SK-N-SH treated with all-trans-retinoic acid at 6 μM for 48 hours (cell line): Measurements from ENCODE around the gene KCNQ5.

Experiments
- ATAC-seq: fragments of 200-7000 bp; cut with Tn5 transposase; 3 replicates; pipeline ENCODE4 v1.9.1; 2020; ENCODE audit warnings: mild to moderate bottlenecking, moderate library complexity
- BACH2 ChIP-seq: fragments of 250-450 bp; sonication (Bioruptor Pico); IDR thresholded peaks from 2 replicates; pipeline ENCODE4 v1.9.0; 2021; ENCODE audit warnings: mild to moderate bottlenecking, borderline replicate concordance
- CREB5 ChIP-seq: fragments of 250-450 bp; sonication (Bioruptor Pico); IDR thresholded peaks from 2 replicates; pipeline ENCODE4 v1.5.1; 2020; ENCODE audit warnings: low read depth, mild to moderate bottlenecking, moderate library complexity
- CSDC2 ChIP-seq: fragments of 250-450 bp; sonication (Bioruptor Pico); IDR thresholded peaks from 2 replicates; pipeline ENCODE4 v1.5.0; 2020; ENCODE audit warnings: mild to moderate bottlenecking, moderate library complexity
- CSRNP3 ChIP-seq: fragments of 250-450 bp; sonication (Bioruptor Pico); IDR thresholded peaks from 2 replicates; pipeline ENCODE4 v1.5.1; 2021; ENCODE audit warnings: mild to moderate bottlenecking, moderate library complexity
- ESRRG ChIP-seq: fragments of 250-450 bp; sonication (Bioruptor Pico); IDR thresholded peaks from 2 replicates; pipeline ENCODE4 v1.6.1; 2021; ENCODE audit warnings: mild to moderate bottlenecking
- OSR1 ChIP-seq: fragments of 250-450 bp; sonication (Bioruptor Pico); IDR thresholded peaks from 2 replicates; pipeline ENCODE4 v1.8.0; 2022; ENCODE audit warnings: moderate library complexity, mild to moderate bottlenecking, inconsistent platforms
- PATZ1 ChIP-seq: fragments of 250-450 bp; sonication (Bioruptor Pico); IDR thresholded peaks from 2 replicates; pipeline ENCODE4 v1.8.0; 2020; ENCODE audit warnings: mild to moderate bottlenecking, moderate library complexity, borderline replicate concordance
- POU6F1 ChIP-seq: fragments of 250-450 bp; sonication (Bioruptor Pico); IDR thresholded peaks from 2 replicates; pipeline ENCODE4 v1.8.0; 2021; ENCODE audit warnings: low read depth, mild to moderate bottlenecking, moderate library complexity, borderline replicate concordance
- PPARA ChIP-seq: fragments of 250-450 bp; sonication (Bioruptor Pico); IDR thresholded peaks from 2 replicates; pipeline ENCODE4 v1.5.0; 2020; ENCODE audit warnings: mild to moderate bottlenecking, borderline replicate concordance
- RARB ChIP-seq: fragments of 250-450 bp; sonication (Bioruptor Pico); IDR thresholded peaks from 2 replicates; pipeline ENCODE4 v1.8.0; 2021; ENCODE audit warnings: mild to moderate bottlenecking, moderate library complexity
- SNAI2 ChIP-seq: fragments of 250-450 bp; sonication (Bioruptor Pico); IDR thresholded peaks from 2 replicates; pipeline ENCODE4 v1.5.0; 2020; ENCODE audit warnings: mild to moderate bottlenecking, moderate library complexity
- TCF4 ChIP-seq: fragments of 250-450 bp; sonication (Bioruptor Pico); IDR thresholded peaks from 2 replicates; pipeline ENCODE4 v1.8.0; 2021; ENCODE audit warnings: mild to moderate bottlenecking, moderate library complexity, borderline replicate concordance
- TOX ChIP-seq: fragments of 250-450 bp; sonication (Bioruptor Pico); IDR thresholded peaks from 2 replicates; pipeline ENCODE4 v1.8.0; 2021; ENCODE audit warnings: mild to moderate bottlenecking, moderate library complexity, borderline replicate concordance
- TSHZ2 ChIP-seq: fragments of 250-450 bp; sonication (Bioruptor Pico); IDR thresholded peaks from 2 replicates; pipeline ENCODE4 v1.5.0; 2020; ENCODE audit warnings: mild to moderate bottlenecking, moderate library complexity
- ZC3H10 ChIP-seq: fragments of 250-450 bp; sonication (Bioruptor Pico); IDR thresholded peaks from 2 replicates; pipeline ENCODE4 v1.5.1; 2021; ENCODE audit warnings: mild to moderate bottlenecking, moderate library complexity
- ZFP3 ChIP-seq: fragments of 250-450 bp; sonication (Bioruptor Pico); IDR thresholded peaks from 2 replicates; pipeline ENCODE4 v1.5.0; 2020; ENCODE audit warnings: mild to moderate bottlenecking, moderate library complexity
- ZFP30 ChIP-seq: fragments of 450-650 bp; formaldehyde crosslinking; IDR thresholded peaks from 2 replicates; pipeline ENCODE4 v1.5.0; 2022; ENCODE audit warnings: mild to moderate bottlenecking, moderate library complexity
- ZNF565 ChIP-seq: fragments of 450-650 bp; formaldehyde crosslinking; conservative IDR thresholded peaks from 2 replicates; pipeline ENCODE4 v1.5.0; 2020; ENCODE audit warnings: low read depth, mild to moderate bottlenecking, moderate library complexity
- ZNF70 ChIP-seq: fragments of 450-650 bp; formaldehyde crosslinking; IDR thresholded peaks from 2 replicates; pipeline ENCODE4 v1.5.0; 2020; ENCODE audit warnings: mild to moderate bottlenecking, moderate library complexity
- ZNF8 ChIP-seq: fragments of 450-650 bp; formaldehyde crosslinking; IDR thresholded peaks from 2 replicates; pipeline ENCODE4 v1.5.0; 2020; ENCODE audit warnings: mild to moderate bottlenecking, moderate library complexity

Gene KCNQ5

GRCh38 chr6:72931325-72931887 lies 309.5 kb downstream of the KCNQ5 start (continued):
- TF ChIP-seq POU6F1 (CRISPR knock-in tag): no peak

- no peak for TF ChIP-seq ZFP30 (CRISPR knock-in tag)
- TF ChIP-seq OSR1: no peak
- TF ChIP-seq TSHZ2 (CRISPR knock-in tag): no peak
- TF ChIP-seq ZFP3: no peak
- no peak for TF ChIP-seq CREB5 (CRISPR knock-in tag)
- no peak for TF ChIP-seq TOX (CRISPR knock-in tag)
- TF ChIP-seq BACH2 (CRISPR knock-in tag): no peak
- TF ChIP-seq ESRRG (CRISPR knock-in tag): no peak
- TF ChIP-seq ZNF8 (CRISPR knock-in tag): no peak
- TF ChIP-seq PATZ1 (CRISPR knock-in tag): no peak
- no peak for TF ChIP-seq ZC3H10
- TF ChIP-seq CSRNP3 (CRISPR knock-in tag): no peak
- no peak for TF ChIP-seq SNAI2 (CRISPR knock-in tag)
- TF ChIP-seq RARB (CRISPR knock-in tag): no peak
- no peak for ATAC-seq
Measured at GRCh38 chr6:72933233-72933632, 311.4 kb downstream of the KCNQ5 start.

- ATAC-seq: no peak
- TF ChIP-seq ESRRG (CRISPR knock-in tag) (no peak), OSR1 (no peak), CREB5 (CRISPR knock-in tag) (no peak), PPARA (CRISPR knock-in tag) (no peak), ZNF565 (CRISPR knock-in tag) (no peak), ZNF70 (CRISPR knock-in tag) (no peak), ZFP30 (CRISPR knock-in tag) (no peak), SNAI2 (CRISPR knock-in tag) (no peak), RARB (CRISPR knock-in tag) (no peak), CSDC2 (CRISPR knock-in tag) (no peak), TCF4 (CRISPR knock-in tag) (no peak), ZNF8 (CRISPR knock-in tag) (no peak), ZC3H10 (no peak), PATZ1 (CRISPR knock-in tag) (no peak), TSHZ2 (CRISPR knock-in tag) (no peak)
Measured at GRCh38 chr6:72936766-72937559, 315.1 kb downstream of the KCNQ5 start.
